ENCODE data around the gene C9orf78.

The C9orf78 gene

GRCh38 chr9:129865668-129866320, 30.7 kb upstream of the C9orf78 start:
- Histone ChIP-seq H3K27me3 (ENCODE audit: insufficient read depth, low read length) (no peaks in the 10 kb centered on the region), H2AFZ (ENCODE audit: low read length, unreplicated experiment) (no peak overlapping the region), H3K79me2 (ENCODE audit: control insufficient read depth, insufficient read depth, low read length, unreplicated experiment) (no peaks in the 10 kb centered on the region), H3K4me1 (ENCODE audit: control insufficient read depth, insufficient read depth, low read length, unreplicated experiment) (no peaks in the 10 kb centered on the region), H3K4me3 (ENCODE audit: low read depth, low read length) (no peak overlapping the region), H3K27ac (ENCODE audit: low read depth, low read length) (no peak overlapping the region), H3K36me3 (ENCODE audit: insufficient read depth, low read length) (no peaks in the 10 kb centered on the region)

- Histone ChIP-seq H3K79me2 (ENCODE audit: control insufficient read depth, insufficient read depth, low read length, unreplicated experiment) (no peaks in the 10 kb centered on the region), H2AFZ (ENCODE audit: low read length, unreplicated experiment) (no peak overlapping the region), H3K27ac (ENCODE audit: low read depth, low read length) (no peak overlapping the region), H3K4me3 (ENCODE audit: low read depth, low read length) (no peak overlapping the region), H3K36me3 (ENCODE audit: insufficient read depth, low read length) (no peaks in the 10 kb centered on the region), H3K4me1 (ENCODE audit: control insufficient read depth, insufficient read depth, low read length, unreplicated experiment) (no peaks in the 10 kb centered on the region), H3K27me3 (ENCODE audit: insufficient read depth, low read length) (no peaks in the 10 kb centered on the region)
Measured at GRCh38 chr9:129864991-129865647, 30.0 kb upstream of the C9orf78 start.

GRCh38 chr9:129863059-129863690, 28.1 kb upstream of the C9orf78 start:
- Histone ChIP-seq H3K36me3 (ENCODE audit: insufficient read depth, low read length) (no peaks in the 10 kb centered on the region), H3K79me2 (ENCODE audit: control insufficient read depth, insufficient read depth, low read length, unreplicated experiment) (no peaks in the 10 kb centered on the region), H3K27ac (ENCODE audit: low read depth, low read length) (no peak overlapping the region), H3K27me3 (ENCODE audit: insufficient read depth, low read length) (no peaks in the 10 kb centered on the region), H2AFZ (ENCODE audit: low read length, unreplicated experiment) (no peak overlapping the region), H3K4me3 (ENCODE audit: low read depth, low read length) (no peak overlapping the region), H3K4me1 (ENCODE audit: control insufficient read depth, insufficient read depth, low read length, unreplicated experiment) (no peaks in the 10 kb centered on the region)

GRCh38 chr9:129861447-129861827, 26.4 kb upstream of the C9orf78 start:
- no peaks in the 10 kb centered on the region for H3K36me3 ChIP-seq (ENCODE audit: insufficient read depth, low read length)
- H3K4me1 ChIP-seq (ENCODE audit: control insufficient read depth, insufficient read depth, low read length, unreplicated experiment) = no peaks in the 10 kb centered on the region
- no peak overlapping the region for H3K27ac ChIP-seq (ENCODE audit: low read depth, low read length)

DNA sequence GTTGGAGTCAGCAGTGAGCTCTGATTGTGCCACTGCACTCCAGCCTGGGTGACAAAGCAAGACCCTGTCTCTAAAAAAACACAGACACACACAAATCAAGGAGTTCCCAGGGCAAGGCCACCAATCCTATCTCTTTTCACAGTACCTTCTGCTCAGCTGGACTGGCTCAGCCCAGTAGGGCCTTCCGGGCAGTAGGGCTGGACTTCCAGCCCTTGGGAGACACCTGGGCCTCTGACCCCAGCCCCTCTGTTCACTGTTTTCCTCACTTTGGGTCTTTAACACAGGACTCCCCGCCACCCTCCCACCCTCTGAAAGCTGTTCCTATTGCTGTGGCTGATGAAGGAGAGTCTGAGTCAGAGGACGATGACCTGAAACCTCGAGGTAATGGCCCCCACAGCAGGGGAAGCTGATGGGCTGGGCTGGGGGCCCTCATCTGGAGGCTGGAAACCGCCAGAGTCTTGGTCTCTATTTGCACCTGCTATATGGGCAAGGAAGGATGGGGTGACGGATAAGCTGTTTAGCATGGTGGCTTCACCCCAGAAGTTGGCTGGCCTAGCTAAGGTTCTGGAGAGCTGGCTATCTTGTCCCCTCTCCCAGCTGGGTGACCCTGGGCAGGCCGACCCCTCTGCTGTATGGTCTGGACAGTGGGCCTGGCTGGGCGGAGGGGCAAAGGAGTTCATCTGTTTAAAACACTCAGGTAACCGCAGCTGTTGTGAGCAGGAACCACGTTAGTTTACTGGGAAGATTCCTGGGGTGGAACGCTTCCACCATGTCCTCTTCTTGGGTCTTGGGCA, 25.8 kb upstream of the C9orf78 start:
- H3K4me1 ChIP-seq (ENCODE audit: control insufficient read depth, insufficient read depth, low read length, unreplicated experiment) = no peaks in the 10 kb centered on the region
- H3K36me3 ChIP-seq (ENCODE audit: insufficient read depth, low read length) = no peaks in the 10 kb centered on the region
- no peak overlapping the region for H3K4me3 ChIP-seq (ENCODE audit: low read depth, low read length)
- H2AFZ ChIP-seq (ENCODE audit: low read length, unreplicated experiment) = no peak overlapping the region
- H3K27ac ChIP-seq (ENCODE audit: low read depth, low read length) = no peak overlapping the region
- no peaks in the 10 kb centered on the region for H3K79me2 ChIP-seq (ENCODE audit: control insufficient read depth, insufficient read depth, low read length, unreplicated experiment)
- no peaks in the 10 kb centered on the region for H3K27me3 ChIP-seq (ENCODE audit: insufficient read depth, low read length)

More at GRCh38 chr9:129861447-129861827, 26.4 kb upstream of the C9orf78 start:
- H3K79me2 ChIP-seq (ENCODE audit: control insufficient read depth, insufficient read depth, low read length, unreplicated experiment) = no peaks in the 10 kb centered on the region
- no peak overlapping the region for H2AFZ ChIP-seq (ENCODE audit: low read length, unreplicated experiment)
- H3K4me3 ChIP-seq (ENCODE audit: low read depth, low read length) = no peak overlapping the region
- no peaks in the 10 kb centered on the region for H3K27me3 ChIP-seq (ENCODE audit: insufficient read depth, low read length)

- no peaks in the 10 kb centered on the region; the same call in 1 of the 2 replicates for H3K36me3 ChIP-seq (ENCODE audit: insufficient read depth, low read length)
- no peaks in the 10 kb centered on the region for H3K79me2 ChIP-seq (ENCODE audit: control insufficient read depth, insufficient read depth, low read length, unreplicated experiment)
- H2AFZ ChIP-seq (ENCODE audit: low read length, unreplicated experiment) = no peak overlapping the region
- no peak overlapping the region for H3K4me3 ChIP-seq (ENCODE audit: low read depth, low read length)
- no peaks in the 10 kb centered on the region for H3K4me1 ChIP-seq (ENCODE audit: control insufficient read depth, insufficient read depth, low read length, unreplicated experiment)
- H3K27ac ChIP-seq (ENCODE audit: low read depth, low read length) = no peak overlapping the region
- H3K27me3 ChIP-seq (ENCODE audit: insufficient read depth, low read length) = no peaks in the 10 kb centered on the region
Measured at GRCh38 chr9:129858167-129858962, 23.3 kb upstream of the C9orf78 start.

DNA sequence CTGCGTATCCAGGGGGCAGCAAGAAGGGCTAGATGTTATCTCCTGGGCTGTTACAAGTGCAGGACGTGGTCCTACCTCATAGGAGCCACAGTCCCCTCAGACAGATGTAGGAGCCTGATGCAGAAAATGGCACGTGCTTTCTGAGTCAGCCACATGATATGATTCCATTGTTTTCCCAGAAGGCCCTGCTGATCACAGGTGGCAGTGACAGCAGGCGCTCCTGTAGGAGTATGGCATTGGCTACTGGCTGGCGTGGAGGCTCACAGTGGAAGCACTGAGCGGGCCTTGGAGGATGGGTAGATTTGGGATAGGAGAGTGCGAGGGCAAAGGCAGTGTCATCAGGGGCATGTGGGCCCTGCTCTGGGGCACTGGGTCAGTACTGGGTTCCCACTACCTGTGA, 22.1 kb upstream of the C9orf78 start:
- Histone ChIP-seq H3K4me1 (ENCODE audit: control insufficient read depth, insufficient read depth, low read length, unreplicated experiment) (no peaks in the 10 kb centered on the region), H3K79me2 (ENCODE audit: control insufficient read depth, insufficient read depth, low read length, unreplicated experiment) (no peaks in the 10 kb centered on the region), H3K27ac (ENCODE audit: low read depth, low read length) (no peak overlapping the region), H2AFZ (ENCODE audit: low read length, unreplicated experiment) (no peak overlapping the region), H3K4me3 (ENCODE audit: low read depth, low read length) (no peak overlapping the region), H3K36me3 (ENCODE audit: insufficient read depth, low read length) (no peaks in the 10 kb centered on the region; the same call in 1 of the 2 replicates), H3K27me3 (ENCODE audit: insufficient read depth, low read length) (no peaks in the 10 kb centered on the region)

DNA sequence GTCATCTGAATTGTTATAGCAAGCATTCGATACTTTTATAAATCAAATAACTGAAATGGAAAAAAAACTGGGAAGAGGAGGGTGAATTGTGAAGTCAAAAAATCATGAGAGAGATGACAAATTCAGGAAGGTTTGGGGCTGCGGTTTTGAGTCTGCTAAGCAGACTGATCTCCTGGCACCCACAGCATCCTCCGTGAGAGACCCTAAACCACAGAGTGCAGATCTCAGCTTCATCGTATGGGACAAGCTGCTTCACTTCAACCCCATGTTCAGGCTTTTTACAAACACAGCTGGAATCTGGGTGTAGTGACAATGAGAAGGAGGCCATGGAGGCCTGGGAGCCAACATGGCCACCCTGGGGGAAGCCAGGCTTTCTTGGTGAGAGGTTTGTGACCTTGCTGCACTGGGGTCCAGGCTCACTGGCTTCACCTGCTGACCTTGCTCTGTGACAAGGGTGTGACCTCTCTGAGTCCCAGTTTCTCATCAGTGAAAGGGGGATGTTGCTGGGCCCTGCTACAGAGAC, 19.6 kb upstream of the C9orf78 start:
- H3K27me3 ChIP-seq (ENCODE audit: insufficient read depth, low read length) = no peaks in the 10 kb centered on the region
- H3K36me3 ChIP-seq (ENCODE audit: insufficient read depth, low read length) = peaks cover 3% of the 10 kb centered on the region; the same call in 1 of the 2 replicates
- H3K4me3 ChIP-seq (ENCODE audit: low read depth, low read length) = no peak overlapping the region
- H3K79me2 ChIP-seq (ENCODE audit: control insufficient read depth, insufficient read depth, low read length, unreplicated experiment) = no peaks in the 10 kb centered on the region
- no peak overlapping the region for H3K27ac ChIP-seq (ENCODE audit: low read depth, low read length)
- no peaks in the 10 kb centered on the region for H3K4me1 ChIP-seq (ENCODE audit: control insufficient read depth, insufficient read depth, low read length, unreplicated experiment)
- H2AFZ ChIP-seq (ENCODE audit: low read length, unreplicated experiment) = no peak overlapping the region

GRCh38 chr9:129853614-129854013, 18.5 kb upstream of the C9orf78 start:
- H3K4me3 ChIP-seq (ENCODE audit: low read depth, low read length) = no peak overlapping the region
- H3K4me1 ChIP-seq (ENCODE audit: control insufficient read depth, insufficient read depth, low read length, unreplicated experiment) = no peaks in the 10 kb centered on the region
- no peak overlapping the region for H2AFZ ChIP-seq (ENCODE audit: low read length, unreplicated experiment)
- no peaks in the 10 kb centered on the region for H3K27me3 ChIP-seq (ENCODE audit: insufficient read depth, low read length)
- no peak overlapping the region for H3K27ac ChIP-seq (ENCODE audit: low read depth, low read length)
- peaks cover 3% of the 10 kb centered on the region; the same call in 1 of the 2 replicates for H3K36me3 ChIP-seq (ENCODE audit: insufficient read depth, low read length)
- no peaks in the 10 kb centered on the region for H3K79me2 ChIP-seq (ENCODE audit: control insufficient read depth, insufficient read depth, low read length, unreplicated experiment)

DNA sequence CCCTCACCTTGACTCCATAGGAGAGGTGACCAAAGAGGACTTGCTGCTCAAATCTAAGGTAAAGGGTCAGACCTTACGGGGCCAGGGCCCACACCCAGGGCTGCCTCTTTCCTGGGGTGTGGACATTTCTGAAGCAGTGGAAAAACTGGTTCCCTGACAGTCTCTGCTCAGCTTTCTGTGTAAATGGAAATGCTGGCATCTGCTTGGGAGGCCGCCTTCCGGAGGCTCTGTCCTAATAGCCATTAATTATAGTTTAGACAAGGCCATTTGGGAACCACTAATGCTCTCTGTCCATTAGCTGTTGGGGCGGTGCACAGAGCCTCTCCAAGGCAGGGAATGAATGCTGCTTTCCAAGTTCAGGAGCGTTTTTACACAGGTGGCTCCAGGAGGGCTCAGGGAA, 17.5 kb upstream of the C9orf78 start:
- Histone ChIP-seq H3K4me3 (ENCODE audit: low read depth, low read length) (no peak overlapping the region), H3K27me3 (ENCODE audit: insufficient read depth, low read length) (no peaks in the 10 kb centered on the region), H3K79me2 (ENCODE audit: control insufficient read depth, insufficient read depth, low read length, unreplicated experiment) (no peaks in the 10 kb centered on the region), H3K4me1 (ENCODE audit: control insufficient read depth, insufficient read depth, low read length, unreplicated experiment) (no peaks in the 10 kb centered on the region), H3K36me3 (ENCODE audit: insufficient read depth, low read length) (peaks cover 3% of the 10 kb centered on the region; the same call in 1 of the 2 replicates), H3K27ac (ENCODE audit: low read depth, low read length) (no peak overlapping the region), H2AFZ (ENCODE audit: low read length, unreplicated experiment) (no peak overlapping the region)
